Sigmoid colon (tissue), 7 donors: ENCODE data around the gene ENAH. TPM values are rescaled to one million over a fixed set of nuclear protein-coding genes. Genes with fewer than 3 reads are reported as not detected.

ENCODE experiments used
- DNase-seq: peaks from one replicate; pipeline ENCODE4 v3.0.0-alpha.2; 2019
- H3K27ac ChIP-seq, 4 donors: fragments of 200-600 bp; sonication (generic); one replicate each; pipeline ENCODE4 v1.5.1; 2016 to 2019; ENCODE audit warnings: mild to moderate bottlenecking in 1 of 4
- H3K27me3 ChIP-seq, 3 donors: fragments of 200-600 bp; sonication (generic); one replicate each; pipeline ENCODE4 v1.5.1; 2019; ENCODE audit warnings: mild to moderate bottlenecking in 1 of 3
- H3K36me3 ChIP-seq, 4 donors: fragments of 200-600 bp; sonication (generic); one replicate each; pipeline ENCODE4 v1.5.1; 2016 to 2019
- H3K4me1 ChIP-seq, 4 donors: fragments of 200-600 bp; sonication (generic); one replicate each; pipeline ENCODE4 v1.5.1; 2017 to 2019
- H3K4me3 ChIP-seq, 4 donors: fragments of 200-600 bp; sonication (generic); one replicate each; pipeline ENCODE4 v1.5.1; 2017 to 2019; ENCODE audit warnings: mild to moderate bottlenecking in 2 of 4, moderate library complexity in 1 of 4
- H3K9me3 ChIP-seq, 4 donors: fragments of 200-600 bp in 3 of 4; sonication (generic) in 3 of 4; one replicate each; pipeline versions ENCODE4 v1.5.1 to v1.6.1; 2013 to 2019
- EP300 ChIP-seq, 4 donors: sonication (generic); formaldehyde crosslinking; IDR thresholded peaks; one replicate each; pipeline ENCODE4 v1.6.1; 2017; ENCODE audit warnings: antibody characterized with exemption in 4 of 4
- POLR2A ChIP-seq, 2 donors: fragments of 450-650 bp; IDR thresholded peaks; one replicate each; pipeline ENCODE4 v1.6.1; 2016; ENCODE audit warnings: antibody characterized with exemption in 2 of 2, mild to moderate bottlenecking in 2 of 2, moderate library complexity in 2 of 2
- POLR2AphosphoS5 ChIP-seq, 4 donors: sonication (generic); formaldehyde crosslinking; IDR thresholded peaks; one replicate each; pipeline ENCODE4 v1.6.1; 2017; ENCODE audit warnings: antibody characterized with exemption in 4 of 4
- WGBS, 2 donors: extraction: QIAGEN DNeasy Blood & Tissue Kit; methylation state at CpG; one replicate each; pipeline ENCODE4 v1.1.7; 2013; 5-methylcytosine and 5-hydroxymethylcytosine counted together
- intact Hi-C: fragments of 100-400 bp; cut with DNase I; formaldehyde crosslinking; loops from one replicate; pipeline ENCODE4 v1.15.1; 2023
- polyA plus RNA-seq, 3 donors: library from polyadenylated mRNA; stranded (reverse); fragments of 200-250 nt; gene quantifications; one replicate each; pipeline ENCODE4 v1.2.3, GENCODE V29; 2013
- total RNA-seq, 4 donors: library from RNA; depleted of rRNA; stranded (reverse); fragments of >200 nt; gene quantifications; one replicate each; pipeline ENCODE4 v1.1.0, GENCODE V29; 2016
- TF ChIP-seq, protein P1 (sequence below), 4 experiments: fragments of 450-650 bp in 3 of 4; fragments of 200-600 bp in 1 of 4; IDR thresholded peaks; one replicate each; pipeline ENCODE4 v1.5.1; 2016 to 2019; ENCODE audit warnings: antibody characterized with exemption in 4 of 4, mild to moderate bottlenecking in 3 of 4, moderate library complexity in 2 of 4
- donor health status: healthy with polysubstance abuse.
- donor health status: Bipolar disorder and iron deficiency.
- donor health status: healthy.

Gene ENAH
- total and polyA plus RNA-seq, 7 donors: 9.6 to 197 (median 92.2) TPM

DNA sequence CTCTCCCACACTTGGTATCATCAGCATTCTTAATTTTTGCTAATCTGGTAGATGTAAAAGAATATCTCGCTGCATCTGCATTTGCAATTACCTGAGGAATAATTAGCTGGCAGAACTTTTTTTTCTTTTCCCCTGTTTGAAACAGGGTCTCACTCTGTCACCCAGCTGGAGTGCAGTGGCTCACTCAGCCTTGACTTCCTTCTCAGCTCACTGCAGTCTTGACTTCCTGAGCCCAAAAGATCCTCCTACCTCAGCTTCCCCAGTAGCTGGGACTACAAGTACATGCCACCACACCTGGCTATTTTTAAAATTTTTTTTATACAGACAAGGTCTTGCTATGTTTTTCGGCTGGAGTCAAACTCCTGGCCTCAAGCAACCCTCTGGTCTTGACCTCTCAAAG, 35.4 kb upstream of the ENAH start:
- H3K4me3 ChIP-seq: no peak overlapping the region
- WGBS, 2 donors: 77 to 93% methylated on average over 2 of the region's 2 CpGs
- H3K27ac ChIP-seq: no peak overlapping the region
- intact Hi-C loops: no loop called here
- DNase-seq: no peak
- no peaks in the 10 kb centered on the region for H3K4me1 ChIP-seq
- H3K36me3 ChIP-seq: no peaks in the 10 kb centered on the region
- no peaks in the 10 kb centered on the region for H3K27me3 ChIP-seq
- H3K9me3 ChIP-seq: no peaks in the 10 kb centered on the region
- TF ChIP-seq POLR2AphosphoS5 (IDR thresholded peaks at IDR 0.05) (no peak), EP300 (IDR thresholded peaks at IDR 0.05) (no peak), POLR2A (IDR thresholded peaks at IDR 0.05) (no peak)
- TF ChIP-seq, protein P1, sequence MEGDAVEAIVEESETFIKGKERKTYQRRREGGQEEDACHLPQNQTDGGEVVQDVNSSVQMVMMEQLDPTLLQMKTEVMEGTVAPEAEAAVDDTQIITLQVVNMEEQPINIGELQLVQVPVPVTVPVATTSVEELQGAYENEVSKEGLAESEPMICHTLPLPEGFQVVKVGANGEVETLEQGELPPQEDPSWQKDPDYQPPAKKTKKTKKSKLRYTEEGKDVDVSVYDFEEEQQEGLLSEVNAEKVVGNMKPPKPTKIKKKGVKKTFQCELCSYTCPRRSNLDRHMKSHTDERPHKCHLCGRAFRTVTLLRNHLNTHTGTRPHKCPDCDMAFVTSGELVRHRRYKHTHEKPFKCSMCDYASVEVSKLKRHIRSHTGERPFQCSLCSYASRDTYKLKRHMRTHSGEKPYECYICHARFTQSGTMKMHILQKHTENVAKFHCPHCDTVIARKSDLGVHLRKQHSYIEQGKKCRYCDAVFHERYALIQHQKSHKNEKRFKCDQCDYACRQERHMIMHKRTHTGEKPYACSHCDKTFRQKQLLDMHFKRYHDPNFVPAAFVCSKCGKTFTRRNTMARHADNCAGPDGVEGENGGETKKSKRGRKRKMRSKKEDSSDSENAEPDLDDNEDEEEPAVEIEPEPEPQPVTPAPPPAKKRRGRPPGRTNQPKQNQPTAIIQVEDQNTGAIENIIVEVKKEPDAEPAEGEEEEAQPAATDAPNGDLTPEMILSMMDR (IDR thresholded peaks at IDR 0.05): no peak

- no peaks in the 10 kb centered on the region for H3K9me3 ChIP-seq
- H3K4me1 ChIP-seq: no peaks in the 10 kb centered on the region
- H3K4me3 ChIP-seq: no peak overlapping the region
- no peaks in the 10 kb centered on the region for H3K36me3 ChIP-seq
- H3K27me3 ChIP-seq: no peaks in the 10 kb centered on the region
- 93 to 97% methylated on average over 1 of the region's 1 CpG for WGBS, 2 donors
- DNase-seq: no peak
- TF ChIP-seq, protein P1 (IDR thresholded peaks at IDR 0.05): no peak
- no peak for TF ChIP-seq POLR2AphosphoS5 (IDR thresholded peaks at IDR 0.05)
- no peak overlapping the region for H3K27ac ChIP-seq
- intact Hi-C loops: no loop called here
Observed at GRCh38 chr1:225685476-225686176, 32.7 kb upstream of the ENAH start.

- Histone ChIP-seq H3K27me3 (no peaks in the 10 kb centered on the region), H3K27ac (no peak overlapping the region), H3K36me3 (no peaks in the 10 kb centered on the region), H3K9me3 (no peaks in the 10 kb centered on the region), H3K4me1 (no peaks in the 10 kb centered on the region), H3K4me3 (no peak overlapping the region)
- DNase-seq: no peak
- TF ChIP-seq, protein P1 (IDR thresholded peaks at IDR 0.05): no peak
- no peak for TF ChIP-seq POLR2AphosphoS5 (IDR thresholded peaks at IDR 0.05)
- TF ChIP-seq POLR2A (IDR thresholded peaks at IDR 0.05): no peak
- no peak for TF ChIP-seq EP300 (IDR thresholded peaks at IDR 0.05)
- intact Hi-C loops: no loop called here
- 88 to 89% methylated on average over 4 of the region's 4 CpGs for WGBS, 2 donors
Observed at GRCh38 chr1:225684741-225685140, 31.8 kb upstream of the ENAH start.

DNA sequence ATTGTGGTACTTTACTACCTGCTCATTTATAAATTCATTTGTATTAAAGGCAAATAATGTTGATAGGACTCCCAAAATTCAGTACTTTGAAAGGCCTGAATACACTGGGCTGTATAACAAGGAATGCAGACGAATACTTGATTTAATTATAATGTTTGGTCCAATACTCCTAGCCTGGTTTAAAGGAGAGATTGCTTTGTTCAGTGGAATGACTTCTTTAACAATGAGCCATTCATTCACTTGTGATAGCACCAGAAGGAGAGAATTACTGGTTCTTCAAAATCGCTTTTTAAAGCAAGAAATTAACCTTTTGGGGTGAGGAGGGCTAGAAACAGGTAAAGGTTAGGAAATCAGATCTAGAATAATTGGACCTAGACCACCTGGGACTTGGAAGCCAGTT, 28.3 kb upstream of the ENAH start:
- WGBS, 2 donors: 24 to 71% methylated on average over 2 of the region's 2 CpGs
- H3K4me3 ChIP-seq: no peak overlapping the region
- intact Hi-C loops: no loop called here
- TF ChIP-seq EP300 (IDR thresholded peaks at IDR 0.05): no peak
- TF ChIP-seq, protein P1 (IDR thresholded peaks at IDR 0.05): no peak
- TF ChIP-seq POLR2A (IDR thresholded peaks at IDR 0.05): no peak
- no peak for TF ChIP-seq POLR2AphosphoS5 (IDR thresholded peaks at IDR 0.05)
- H3K9me3 ChIP-seq: no peaks in the 10 kb centered on the region
- no peaks in the 10 kb centered on the region for H3K4me1 ChIP-seq
- H3K36me3 ChIP-seq: no peaks in the 10 kb centered on the region
- H3K27ac ChIP-seq: no peak overlapping the region
- DNase-seq: no peak
- no peaks in the 10 kb centered on the region for H3K27me3 ChIP-seq

DNA sequence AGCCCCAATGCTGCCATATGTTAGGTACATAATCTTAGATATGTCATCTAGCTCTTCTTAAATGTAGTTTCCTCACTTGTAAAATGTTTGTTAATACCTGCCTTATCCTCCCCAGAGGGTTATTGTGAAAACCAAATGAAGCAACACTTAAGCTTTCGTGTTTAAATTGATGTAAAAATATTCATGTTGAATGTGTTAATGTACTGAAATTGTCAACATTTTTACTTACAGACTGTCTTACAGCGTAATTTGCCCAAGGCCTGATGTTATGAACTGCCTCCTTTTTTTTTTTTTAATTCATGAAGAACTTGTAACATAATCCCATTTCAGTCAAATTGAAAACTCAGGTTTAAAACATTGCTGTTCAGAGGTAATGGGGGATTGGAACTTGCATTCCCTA, 25.6 kb upstream of the ENAH start:
- Histone ChIP-seq H3K36me3 (no peaks in the 10 kb centered on the region), H3K27me3 (no peaks in the 10 kb centered on the region), H3K9me3 (no peaks in the 10 kb centered on the region), H3K4me3 (no peak overlapping the region), H3K4me1 (peaks cover 0 to 3% (median 0%) of the 10 kb centered on the region in 4 donors), H3K27ac (no peak overlapping the region)
- intact Hi-C loops: no loop called here
- no peak for DNase-seq
- TF ChIP-seq EP300 (IDR thresholded peaks at IDR 0.05) (no peak), POLR2A (IDR thresholded peaks at IDR 0.05) (no peak), POLR2AphosphoS5 (IDR thresholded peaks at IDR 0.05) (no peak)
- TF ChIP-seq, protein P1 (IDR thresholded peaks at IDR 0.05): no peak
- WGBS, 2 donors: 94 to 97% methylated on average over 2 of the region's 2 CpGs
